Stimulated activated CD4-positive, alpha-beta T cell treated with anti-CD3 and anti-CD28 coated beads, TNF-alpha, amount 100 ng/mL, for 4 hours (primary cell): ENCODE results near the gene GPM6B.

Experiments
- DNase-seq, 3 experiments: peaks; one replicate each; pipeline ENCODE4 v3.0.0-alpha.2; 2020; ENCODE audit warnings: low read depth in 3 of 3

The GPM6B gene

GRCh38 chrX:13825178-13825762 lies 8.4 kb upstream of the GPM6B start:
- DNase-seq = no peak

DNA sequence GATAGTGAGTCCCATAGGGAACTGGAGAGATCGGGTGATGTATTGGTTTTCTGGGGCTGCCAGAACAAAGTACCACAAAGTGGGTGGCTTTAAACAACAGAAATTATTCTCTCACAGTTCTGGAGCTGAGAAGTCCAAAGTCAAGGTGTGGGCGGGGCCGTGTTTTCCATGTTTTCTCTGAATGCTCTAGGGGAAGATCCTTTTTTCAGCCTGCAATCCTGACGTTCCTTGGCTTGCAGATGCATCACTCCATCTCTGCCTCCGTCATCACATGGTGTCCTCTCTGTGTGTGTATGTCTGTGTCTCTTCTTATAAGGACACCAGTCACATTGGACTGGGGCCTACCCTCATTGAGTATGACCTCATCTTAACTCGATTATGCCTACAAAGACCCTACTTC lies 7.9 kb upstream of the GPM6B start:
- DNase-seq = no peak

- no peak for DNase-seq
Measured at GRCh38 chrX:13821738-13822137, 4.8 kb upstream of the GPM6B start.

DNA sequence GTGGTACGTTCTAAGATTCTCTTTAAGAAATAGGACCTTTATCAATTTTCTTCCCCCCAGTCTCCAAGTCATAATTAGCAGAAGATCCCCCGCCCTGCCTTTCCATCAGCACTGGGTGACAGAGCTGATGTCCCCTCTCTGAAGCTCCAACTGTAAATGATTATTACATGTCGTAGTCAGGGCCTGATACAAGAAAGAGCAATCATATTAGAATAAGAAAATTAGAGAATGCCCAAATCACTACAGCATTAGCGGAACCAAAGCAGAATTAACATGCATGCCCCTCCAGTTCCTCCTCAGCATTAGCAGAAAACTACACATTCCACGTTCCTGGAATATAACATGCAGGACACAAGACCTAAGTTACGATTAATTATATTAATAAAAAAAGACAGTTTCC lies 717 bp downstream of the GPM6B start:
- DNase-seq = no peak

DNA sequence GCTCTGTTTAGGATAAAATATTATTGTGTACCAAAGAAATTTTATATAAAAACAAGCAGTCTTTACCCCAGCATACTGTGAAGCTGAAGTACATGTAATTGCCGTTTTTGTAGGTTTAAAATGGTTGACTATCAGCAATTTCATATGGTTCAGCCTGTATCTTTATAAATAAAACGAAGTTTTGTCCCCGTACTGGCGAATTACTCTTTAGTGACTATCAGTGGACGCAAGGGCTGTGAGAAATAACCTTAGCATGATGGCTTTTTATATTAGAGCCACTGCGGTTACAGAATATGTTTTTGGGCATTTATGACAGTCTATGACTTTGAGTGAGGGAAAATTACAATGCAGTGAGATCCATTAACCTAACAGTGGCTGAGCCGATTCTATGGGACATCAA lies 1.2 kb downstream of the GPM6B start:
- no peak for DNase-seq

DNA sequence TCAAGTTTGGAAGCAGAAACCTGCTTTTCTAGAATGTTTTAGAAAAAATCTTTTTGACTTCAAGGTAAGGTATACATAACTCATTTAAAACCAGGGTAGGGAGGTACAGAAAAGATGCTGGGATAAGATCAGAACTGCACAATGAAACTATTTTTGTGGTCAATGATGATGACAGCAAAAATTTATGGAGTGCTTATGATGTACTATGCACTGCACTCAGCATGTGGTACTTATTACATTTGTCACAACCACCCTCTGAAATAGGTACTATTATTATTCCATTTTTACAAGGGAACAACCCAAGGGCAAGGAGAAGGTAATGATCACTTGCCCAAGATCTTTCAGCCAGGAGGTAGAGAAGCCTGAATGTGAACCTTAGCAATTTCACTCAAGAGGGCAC lies 8.0 kb downstream of the GPM6B start:
- no peak for DNase-seq

- DNase-seq = no peak
Measured at GRCh38 chrX:13808293-13808692, 8.6 kb downstream of the GPM6B start.

DNA sequence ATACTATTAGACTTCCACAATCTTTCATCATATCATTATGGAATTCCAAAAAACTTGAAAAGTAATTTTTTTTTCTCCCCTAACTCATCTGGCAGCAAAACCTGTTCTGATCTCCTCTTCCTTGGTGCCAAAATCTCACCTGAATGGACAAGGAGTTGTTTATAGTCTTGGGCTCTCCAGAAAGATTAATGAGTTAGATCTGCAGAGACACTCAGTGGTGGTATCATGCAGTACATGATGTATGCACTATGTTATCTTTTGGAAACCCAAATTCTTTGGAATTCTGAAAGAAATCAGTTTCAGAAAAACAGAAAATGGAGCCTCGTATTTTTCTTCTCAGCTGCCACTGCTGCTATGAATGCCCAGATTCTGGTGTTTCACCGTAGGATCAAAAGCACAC lies 11.7 kb downstream of the GPM6B start:
- DNase-seq = no peak

GRCh38 chrX:13803116-13803515 lies 13.8 kb downstream of the GPM6B start:
- DNase-seq = no peak

DNA sequence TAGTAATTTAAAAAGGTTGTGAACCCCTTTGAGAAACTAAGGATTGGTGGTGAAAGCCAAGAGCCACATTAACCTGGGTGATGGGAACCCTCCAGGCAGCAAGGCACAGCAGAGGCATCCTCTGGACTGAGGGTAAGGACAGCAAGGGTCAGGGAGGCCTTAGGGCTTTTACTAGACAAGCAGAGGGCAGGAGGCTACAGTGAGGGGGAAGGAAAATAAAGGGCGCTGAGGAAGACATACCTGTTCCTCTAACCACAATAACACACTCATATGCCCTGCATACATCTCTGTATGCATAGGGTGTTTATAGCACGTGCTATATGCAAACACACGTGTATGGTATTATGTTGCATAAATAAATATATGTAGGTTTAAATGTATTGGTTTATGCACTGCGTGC lies 18.7 kb downstream of the GPM6B start:
- DNase-seq = no peak

DNA sequence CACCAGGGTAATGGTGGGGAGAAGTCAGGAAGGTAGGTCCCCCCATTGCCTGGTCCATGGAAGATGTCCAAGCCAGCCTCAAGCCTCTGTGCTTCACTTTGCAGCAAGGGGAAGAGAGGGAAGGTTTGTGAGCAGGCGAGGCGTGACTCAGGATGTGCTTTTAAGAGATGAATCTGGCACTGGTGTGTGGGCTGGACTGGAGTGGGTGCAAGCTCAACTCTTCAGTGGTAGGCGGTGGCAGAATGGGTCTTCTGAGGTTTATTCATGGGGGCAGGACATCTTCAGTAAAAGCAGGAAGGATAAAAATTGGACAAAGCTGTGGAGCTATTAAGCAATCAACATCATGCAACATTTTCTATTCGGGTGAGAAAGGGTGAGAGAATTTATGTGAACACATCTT lies 19.4 kb downstream of the GPM6B start:
- no peak for DNase-seq

GRCh38 chrX:13794417-13794816 lies 22.5 kb downstream of the GPM6B start:
- DNase-seq = no peak

- no peak for DNase-seq
Measured at GRCh38 chrX:13793897-13794296, 23.0 kb downstream of the GPM6B start.

GRCh38 chrX:13791559-13791958 lies 25.3 kb downstream of the GPM6B start:
- no peak for DNase-seq

GRCh38 chrX:13791145-13791544 lies 25.7 kb downstream of the GPM6B start:
- no peak for DNase-seq

DNA sequence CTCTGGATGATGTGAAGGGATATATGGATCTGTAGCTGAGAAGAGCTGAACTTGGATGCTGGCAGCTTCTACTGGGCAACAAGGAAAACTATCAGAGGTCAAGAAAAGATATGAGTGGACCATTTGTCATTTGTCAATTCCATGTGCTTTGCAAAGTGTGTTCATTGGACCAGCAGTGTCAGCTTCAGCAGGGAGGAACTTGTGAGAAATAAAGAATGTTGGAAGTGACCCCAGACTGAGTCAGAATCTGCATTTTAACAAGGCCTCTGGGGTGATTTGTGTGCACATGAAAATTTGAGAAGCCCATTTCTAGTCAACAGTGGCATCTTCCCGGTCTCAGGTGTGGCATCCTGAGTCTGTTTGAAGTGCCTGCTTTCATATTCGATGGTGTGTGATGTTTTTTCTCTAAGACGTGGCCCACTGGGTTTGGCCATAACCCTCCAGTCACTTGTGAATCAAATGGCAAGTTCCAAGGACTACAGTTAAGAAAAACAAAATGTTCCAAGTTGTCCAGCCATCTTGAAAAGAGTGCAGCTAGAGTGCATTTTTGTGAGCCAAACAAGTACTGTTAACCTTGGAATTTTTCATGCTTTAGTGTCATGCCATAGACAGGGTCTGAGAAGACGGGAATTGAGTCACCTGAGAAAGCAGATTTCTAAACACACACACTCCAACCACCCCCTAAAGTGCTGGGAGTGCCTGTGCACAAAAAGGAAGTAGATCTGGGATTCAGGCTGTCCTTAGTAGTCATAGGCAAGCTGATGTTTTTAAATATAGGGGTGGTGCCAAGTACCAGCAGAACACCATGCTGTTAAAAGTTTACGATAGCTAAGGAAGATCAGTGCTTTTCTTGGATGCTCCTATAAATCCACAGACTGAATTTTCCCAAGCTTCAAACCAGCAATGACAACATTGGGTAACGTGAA lies 26.4 kb downstream of the GPM6B start:
- DNase-seq = no peak

DNA sequence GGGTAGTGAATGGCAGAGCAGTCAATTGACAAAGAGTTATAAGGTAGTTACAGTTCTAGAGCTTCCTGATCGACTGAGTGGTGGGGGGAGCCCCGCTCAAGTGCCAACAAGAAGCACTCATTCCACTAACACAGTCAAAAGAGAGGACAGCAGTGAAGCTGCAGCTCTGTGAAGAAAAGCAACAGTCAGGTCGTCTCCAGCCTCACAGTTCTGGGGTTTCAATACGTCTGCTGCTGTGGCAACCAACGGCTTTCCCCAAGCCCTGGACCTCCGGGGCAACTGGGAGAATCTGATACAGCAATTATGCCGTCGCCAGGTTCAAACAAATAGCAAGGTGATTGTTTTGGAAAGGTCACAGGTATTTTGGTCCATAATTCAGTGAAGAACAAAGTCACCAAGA lies 30.8 kb downstream of the GPM6B start:
- DNase-seq = no peak

GRCh38 chrX:13780868-13781427 lies 35.9 kb downstream of the GPM6B start:
- no peak for DNase-seq

DNA sequence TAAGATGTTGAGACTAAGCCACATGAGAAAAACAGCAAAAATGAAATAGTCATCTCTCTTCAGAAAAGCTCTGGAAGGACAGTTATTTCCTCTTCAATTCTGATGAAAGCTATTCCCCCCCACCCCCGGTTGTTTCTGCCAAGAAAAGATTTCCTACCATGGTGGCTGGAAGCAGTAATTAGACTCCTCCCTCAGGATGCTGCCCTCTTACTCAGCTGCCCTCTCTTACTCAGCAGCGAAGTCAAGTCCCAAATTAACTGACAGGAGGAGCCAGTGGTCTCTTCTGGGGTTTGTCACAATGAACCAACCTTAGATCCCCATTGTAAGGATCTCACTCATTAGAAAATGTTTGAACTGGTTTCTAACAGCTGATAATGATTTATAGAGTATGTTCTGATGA lies 38.0 kb downstream of the GPM6B start:
- no peak for DNase-seq

GRCh38 chrX:13776387-13776786 lies 40.5 kb downstream of the GPM6B start:
- DNase-seq = no peak

DNA sequence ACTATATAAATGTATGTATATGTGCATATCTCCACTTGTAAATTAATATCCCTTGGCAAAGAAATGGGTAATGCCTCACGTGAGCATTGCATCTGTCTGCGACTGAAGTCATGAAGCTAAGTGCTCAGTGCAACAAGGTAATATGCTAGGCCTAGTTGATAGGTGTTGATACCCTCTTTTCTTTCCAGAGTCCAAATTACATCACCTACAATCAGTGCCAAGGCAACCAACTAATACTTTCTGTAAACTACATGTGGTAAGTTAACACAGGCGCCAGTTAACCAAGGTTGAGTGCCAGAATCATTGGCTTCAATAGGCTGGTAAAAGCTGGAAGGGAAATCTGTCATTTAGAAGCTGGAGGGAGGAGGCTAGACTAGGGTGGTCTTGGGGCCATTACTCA lies 41.1 kb downstream of the GPM6B start:
- no peak for DNase-seq

DNA sequence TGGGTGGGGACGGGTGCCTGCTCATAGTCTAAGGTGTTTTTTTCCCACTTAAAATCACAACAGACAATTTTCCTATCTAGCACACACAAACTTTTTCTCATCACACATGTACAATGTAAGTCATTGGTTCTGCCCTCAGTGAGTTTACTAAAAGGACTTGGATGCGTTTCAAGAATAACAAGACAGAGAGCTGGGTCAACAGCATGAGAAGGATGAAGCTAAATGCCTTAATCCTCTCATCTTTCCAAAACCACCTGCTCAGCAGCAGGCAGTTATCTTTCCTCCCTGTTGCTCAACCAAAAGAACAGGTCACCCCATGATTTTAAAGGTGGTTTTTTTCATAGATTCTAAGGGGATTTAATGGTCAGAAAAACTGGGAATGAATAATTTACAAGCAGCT lies 42.2 kb downstream of the GPM6B start:
- DNase-seq = no peak

GRCh38 chrX:13770013-13770535 lies 46.8 kb downstream of the GPM6B start:
- no peak for DNase-seq
